HG03095 (cell line): ENCODE data around the gene RAB11FIP4.

ENCODE experiments used
- ATAC-seq: cut with Tn5 transposase; IDR thresholded peaks from one replicate; pipeline ENCODE4 v1.9.1; 2021; ENCODE audit warnings: moderate library complexity; ENCODE audit not compliant: unreplicated experiment

Gene RAB11FIP4

DNA sequence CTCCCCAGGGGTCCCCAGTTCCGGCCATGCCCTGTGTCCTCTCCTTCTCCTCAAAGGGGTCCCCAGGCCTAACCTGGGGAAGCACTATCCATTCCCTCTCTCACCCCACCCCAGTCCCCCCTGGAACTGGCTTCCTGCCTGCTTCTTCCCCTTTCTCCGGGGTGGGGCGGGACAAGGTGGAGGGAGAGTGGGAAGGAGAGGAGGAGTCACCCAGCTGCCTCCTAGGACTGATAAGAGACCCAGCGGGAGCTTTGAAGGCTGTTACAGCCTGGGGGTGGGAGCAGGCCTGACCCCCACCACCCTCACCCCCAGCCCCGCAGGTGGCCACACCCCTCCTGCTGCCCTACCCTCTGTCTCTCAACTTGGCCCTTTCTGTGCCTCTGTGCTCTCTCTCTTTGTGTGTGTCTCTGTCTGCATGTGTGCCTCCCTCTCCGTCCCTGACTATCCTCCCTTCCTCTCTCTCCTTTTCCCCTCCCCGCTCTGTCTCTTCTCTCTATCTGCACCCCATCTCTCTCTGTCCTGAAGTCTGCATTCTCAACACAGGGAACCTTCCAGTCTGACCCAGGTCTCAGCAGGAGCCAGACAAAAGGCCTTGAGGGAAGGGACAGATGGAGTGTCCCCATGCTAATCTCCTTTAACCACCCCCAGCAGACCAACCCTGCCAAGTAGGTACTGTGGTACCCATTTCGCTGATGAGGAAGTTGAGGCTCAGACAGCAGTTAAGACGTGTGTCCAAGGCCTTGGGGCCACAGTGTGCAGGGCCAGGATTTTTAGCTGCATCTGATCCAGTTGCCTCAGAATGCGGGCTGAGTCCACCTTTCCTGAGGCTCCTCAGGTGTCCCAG lies 66.1 kb downstream of the RAB11FIP4 start:
- ATAC-seq, result no peak

DNA sequence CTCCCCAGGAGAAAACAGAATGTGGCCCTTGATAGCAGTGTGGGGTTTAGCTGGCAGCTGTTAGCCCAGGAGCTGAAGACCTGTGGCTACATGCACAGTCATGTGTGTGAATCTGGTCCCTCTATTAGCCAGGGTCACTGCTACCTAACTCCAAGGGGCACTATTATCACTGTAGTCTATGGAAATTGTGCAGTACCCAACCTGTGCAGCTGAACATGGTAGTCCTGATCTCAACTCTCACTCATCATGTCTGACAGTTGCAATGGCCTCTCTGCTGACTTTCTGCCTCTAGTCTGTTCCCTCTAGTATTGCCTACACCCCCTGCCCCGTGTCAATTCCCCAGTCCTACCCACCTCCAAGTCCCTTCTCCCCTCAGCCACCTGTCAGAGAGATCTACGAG lies 67.4 kb downstream of the RAB11FIP4 start:
- ATAC-seq, result no peak

DNA sequence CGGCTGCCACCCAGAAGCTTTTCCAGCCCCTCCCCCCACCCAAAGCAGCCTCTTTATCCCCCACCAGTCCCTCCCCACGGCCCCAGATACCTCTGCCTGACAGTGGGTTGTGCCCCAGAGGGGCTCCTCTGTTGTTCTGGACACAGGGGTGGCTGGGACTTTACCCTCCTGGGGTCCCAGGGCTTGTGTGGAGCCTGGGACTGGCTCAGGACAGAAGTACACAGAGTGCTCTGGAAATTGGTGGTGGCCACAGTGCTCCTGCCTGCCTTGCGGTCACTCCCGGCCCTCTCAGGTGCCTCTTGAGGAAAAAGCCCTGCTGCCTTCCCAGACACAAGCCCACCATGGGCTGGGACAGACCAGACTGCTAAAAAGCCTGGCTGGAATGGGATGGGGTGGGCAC lies 68.2 kb downstream of the RAB11FIP4 start:
- ATAC-seq, result no peak

DNA sequence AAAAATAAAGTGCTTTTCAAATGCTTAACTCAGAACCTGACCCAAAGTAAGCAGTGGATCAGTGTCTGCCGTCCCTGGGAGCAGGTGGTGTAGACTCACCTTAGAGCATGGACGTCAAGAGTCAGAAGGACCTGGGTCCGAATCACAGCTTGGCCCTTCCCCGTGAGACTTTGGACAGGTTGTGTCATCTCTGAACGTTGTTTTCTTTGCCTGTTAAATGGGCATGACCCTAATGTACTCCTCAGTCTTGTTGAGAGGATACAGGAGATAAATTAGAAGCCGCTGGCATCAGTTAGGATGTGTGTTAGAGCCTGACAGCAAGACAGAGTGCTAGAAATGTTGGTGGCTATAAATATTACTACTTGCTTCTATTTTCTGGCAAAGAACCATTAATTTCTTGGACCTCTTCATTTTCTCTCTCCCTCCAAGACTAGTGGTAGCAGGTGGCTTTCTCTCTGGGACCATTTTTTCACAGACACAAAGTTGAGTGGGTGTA lies 68.8 kb downstream of the RAB11FIP4 start:
- ATAC-seq, result no peak

DNA sequence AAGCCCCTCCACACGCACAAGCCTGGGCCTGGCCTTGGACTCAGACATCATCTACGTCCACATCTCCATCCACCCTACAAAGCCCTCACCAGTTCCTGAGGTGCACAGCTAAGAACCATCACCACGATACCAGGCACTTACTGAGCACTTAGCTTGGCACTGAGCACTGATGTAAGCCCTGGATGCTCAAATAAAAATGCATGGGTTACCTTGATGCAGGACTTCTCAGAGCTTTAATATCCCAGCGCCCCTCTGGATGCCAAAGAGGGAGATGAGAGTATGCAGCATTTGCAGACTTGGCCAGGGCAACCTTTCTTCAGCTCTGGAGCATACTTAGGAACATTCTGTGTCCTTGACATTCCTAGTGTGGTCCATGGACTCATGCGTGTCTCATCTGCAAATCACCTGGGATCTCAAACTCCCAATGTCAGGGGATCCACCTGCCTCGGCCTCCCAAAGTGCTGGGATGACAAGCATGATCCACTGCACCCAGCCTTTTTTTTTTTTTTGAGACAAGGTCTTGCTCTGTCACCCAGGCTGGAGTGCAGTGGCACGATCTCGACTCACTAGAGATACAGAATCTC lies 69.8 kb downstream of the RAB11FIP4 start:
- no peak for ATAC-seq

DNA sequence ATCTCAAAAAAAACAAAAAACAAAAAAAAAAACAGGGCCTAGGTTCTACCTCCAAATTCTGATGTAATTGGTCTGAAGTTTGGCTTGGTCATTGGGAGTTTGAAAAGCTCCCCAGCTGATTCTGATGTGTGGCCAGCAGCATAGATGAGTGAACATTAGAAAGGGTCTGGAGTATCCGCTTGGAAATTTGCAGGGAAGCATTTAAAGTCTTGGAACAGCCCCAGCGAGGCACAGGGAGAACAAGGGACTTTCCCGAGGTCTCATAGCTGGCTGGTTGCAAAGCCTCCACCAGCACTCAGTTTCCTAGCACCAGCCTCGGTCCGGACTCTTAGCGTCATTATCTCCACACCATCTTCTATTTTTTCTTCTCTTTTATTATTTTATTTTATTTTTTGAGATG lies 70.8 kb downstream of the RAB11FIP4 start:
- ATAC-seq, result no peak

DNA sequence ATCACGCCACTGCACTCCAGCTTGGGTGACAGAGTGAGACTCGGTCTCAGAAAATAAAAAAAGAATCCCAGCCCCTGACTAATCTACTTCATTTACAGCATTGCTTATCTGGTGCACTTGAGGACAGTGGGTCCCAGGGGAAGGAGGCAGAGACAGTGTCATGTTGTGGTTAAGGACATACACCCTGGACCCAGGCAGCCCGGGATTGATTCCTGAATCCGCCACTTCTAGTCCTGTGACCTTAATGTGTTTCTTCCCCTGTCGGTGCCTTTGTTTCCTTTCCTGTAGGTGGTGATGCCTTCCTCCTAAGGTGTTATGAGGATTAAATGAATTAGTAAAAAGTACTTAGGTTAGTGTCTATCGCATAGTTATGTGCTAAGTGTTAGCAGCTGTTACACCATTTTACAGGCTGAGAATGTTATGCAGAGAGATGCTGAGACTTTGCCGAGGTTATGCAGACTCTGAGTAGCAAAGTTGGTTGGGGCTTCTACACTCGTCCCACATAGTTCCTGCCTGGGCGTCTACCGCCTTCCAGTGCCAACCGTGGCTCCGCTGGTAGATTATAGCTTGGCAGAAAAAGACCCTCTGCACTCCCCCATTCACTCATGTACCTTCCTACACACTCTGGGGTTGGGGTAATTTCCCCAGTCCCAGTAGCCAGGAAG lies 74.8 kb downstream of the RAB11FIP4 start:
- ATAC-seq, result no peak

DNA sequence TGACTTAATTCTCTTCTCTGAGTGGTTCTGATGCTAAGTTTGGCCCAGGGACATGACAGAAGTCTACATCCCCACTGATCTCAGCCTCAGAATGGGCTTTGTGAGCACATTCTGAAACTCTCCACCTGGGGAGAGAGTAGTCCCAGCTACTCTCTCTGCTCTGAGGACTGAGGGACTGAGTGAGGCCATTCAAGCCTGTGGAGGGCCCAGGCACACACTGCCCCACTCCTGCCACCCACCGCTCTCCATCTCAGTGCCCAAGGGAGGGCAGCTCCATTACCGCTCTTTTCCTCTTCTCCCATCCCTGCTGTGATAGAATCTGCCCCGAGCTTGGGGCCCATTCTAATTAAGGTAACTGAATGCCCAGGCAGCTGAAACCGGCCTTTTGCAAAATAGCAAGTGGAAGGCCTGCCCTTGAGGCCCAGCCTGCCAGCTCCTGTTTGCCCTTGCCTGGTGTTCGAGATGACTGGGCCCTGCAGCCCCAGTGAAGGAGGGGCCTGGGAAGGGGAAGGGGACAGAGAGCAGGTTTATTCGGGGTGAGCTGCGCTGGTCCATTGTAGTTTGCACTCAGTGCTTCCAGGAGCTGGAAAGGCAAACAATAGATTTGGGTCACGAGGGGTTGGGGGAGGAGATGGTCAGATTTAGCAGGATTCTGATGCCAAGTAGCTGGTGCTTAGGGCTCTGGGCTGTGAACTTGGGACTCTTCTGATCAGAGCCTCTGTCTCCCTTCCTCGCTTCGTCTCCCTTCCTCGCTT lies 76.2 kb downstream of the RAB11FIP4 start:
- no peak for ATAC-seq

DNA sequence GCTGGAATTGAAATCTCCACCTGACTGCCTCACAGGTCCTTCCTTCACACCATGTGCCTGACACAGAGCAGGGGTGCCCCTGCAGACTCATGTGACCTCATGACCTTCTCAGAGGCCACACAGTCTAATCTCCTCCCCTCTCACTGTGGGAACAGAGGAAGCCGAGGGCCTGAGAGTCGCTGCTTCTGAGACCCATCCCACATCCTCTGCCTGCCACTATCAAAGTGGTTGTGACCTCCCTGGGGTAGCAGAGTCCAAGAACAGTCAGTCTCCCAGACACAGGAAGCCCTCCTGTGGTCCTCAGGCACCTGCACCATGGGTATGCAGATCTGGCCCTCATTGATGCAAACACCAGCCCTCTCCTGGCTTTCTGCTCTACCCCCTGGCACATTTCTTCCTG lies 78.5 kb downstream of the RAB11FIP4 start:
- no peak for ATAC-seq

DNA sequence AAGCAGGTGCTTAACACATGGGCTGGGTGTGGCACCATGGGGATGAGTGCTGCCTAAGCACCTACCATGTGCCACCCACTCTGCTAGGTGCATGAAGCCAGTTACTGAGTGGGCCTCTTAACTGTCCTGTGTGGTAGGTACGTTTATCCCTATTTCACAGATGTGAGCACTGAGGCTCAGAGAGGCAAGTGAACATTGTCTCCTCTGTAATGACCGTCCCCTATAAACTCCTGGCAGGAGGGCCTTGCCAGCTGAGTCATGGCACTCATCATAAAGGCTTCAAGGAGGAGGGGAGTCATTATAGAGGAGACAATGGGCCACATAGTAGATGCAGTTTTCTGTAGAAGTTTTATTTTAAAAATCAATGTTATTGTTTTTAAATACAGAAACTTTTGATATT lies 79.1 kb downstream of the RAB11FIP4 start:
- no peak for ATAC-seq

DNA sequence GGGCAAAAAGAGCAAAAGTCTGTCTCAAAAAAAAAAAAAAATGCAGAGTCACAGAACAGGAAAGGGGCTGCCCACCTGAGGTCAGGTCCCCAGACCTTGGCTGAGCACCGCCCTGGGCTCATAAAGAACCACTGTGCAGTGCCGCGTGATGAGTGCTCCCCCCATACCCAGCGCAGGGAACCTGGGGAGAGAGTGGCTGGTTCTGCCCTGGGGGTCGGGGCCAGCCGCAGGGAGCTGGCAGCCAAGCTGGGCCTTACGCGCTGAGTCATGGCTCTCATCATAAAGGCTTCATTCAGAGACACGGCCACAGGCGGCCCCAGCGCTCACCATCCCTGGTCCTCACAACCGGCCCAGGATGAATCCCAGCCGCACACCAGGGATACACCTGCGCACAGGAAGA lies 80.7 kb downstream of the RAB11FIP4 start:
- no peak for ATAC-seq

DNA sequence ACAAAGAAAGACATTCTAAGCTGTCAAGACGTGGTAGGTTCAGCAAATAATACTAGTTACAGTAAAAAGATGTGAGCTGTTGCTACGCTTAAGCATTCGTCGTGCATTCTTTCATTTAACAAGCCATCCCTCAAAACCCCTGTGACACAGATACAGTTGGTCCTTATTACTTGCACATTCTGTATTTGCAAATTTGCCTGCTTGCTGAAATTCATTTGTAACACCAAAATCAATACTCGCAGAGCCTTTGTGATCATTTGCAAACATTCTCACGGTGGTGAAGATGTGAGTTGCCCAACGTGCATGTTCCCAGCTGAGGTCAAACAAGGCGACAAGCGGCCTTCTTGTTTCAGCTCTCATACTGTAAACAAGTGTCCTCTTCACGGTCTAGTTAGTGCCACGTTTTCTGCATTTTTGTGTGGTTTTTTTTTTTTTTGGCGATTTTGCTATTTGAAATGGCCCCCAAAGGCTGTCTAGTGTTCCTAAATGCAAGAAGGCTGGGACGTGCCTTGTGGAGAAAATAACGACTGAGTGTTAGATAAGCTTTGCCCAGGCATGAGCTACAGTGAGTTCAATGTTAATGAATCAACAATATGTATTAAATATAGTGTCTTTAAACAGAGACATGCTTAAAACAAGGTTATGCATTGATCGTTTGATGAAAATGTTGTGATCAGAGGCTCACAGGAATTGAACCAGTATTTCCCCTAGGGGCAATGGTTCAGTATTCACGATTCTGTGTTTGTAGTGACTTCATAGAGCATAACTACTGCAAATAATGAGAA lies 84.1 kb downstream of the RAB11FIP4 start:
- no peak for ATAC-seq

DNA sequence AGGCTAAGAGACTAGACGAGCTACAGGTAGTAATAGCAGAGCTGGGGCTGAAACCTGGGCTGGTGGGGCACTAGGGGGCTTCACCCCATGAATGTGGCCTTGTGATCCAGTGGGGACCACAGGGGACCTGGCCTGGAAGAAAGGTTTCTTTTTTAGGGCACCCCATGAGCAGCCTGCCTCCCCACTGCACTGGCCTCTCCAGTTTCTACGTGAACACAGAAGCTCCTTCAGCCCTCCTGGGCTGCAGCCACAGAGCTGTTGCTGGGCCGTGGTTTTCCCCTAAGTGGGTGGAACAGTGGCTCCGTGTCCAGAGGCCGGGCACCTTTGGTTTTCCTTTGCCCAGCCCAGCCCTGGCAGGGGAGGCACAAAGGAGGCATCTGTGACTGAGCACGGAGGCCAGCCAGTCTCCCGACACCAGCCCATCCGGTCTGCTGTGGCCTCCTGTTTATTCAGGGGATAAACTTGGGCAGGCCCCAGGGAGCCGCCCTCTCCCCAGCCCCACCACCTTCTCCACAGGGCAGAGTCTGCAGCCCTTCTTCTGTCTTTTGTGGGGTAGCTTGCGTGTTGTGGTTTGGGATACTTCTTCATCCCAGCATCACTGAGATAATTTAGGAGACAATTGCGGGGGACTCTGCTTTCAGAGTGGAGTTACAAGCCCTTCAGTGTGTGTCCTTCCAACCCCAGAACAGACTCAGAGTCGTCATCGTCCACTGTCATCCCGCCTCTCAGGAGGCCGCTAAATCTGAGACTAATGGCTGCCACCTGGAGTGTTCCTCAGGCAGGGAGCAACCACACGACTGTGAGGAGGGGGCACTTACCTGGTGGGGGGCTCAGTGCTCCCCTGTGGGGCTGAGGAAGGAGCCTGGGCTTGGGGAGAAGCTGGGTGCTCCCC lies 85.3 kb downstream of the RAB11FIP4 start:
- ATAC-seq, result no peak

DNA sequence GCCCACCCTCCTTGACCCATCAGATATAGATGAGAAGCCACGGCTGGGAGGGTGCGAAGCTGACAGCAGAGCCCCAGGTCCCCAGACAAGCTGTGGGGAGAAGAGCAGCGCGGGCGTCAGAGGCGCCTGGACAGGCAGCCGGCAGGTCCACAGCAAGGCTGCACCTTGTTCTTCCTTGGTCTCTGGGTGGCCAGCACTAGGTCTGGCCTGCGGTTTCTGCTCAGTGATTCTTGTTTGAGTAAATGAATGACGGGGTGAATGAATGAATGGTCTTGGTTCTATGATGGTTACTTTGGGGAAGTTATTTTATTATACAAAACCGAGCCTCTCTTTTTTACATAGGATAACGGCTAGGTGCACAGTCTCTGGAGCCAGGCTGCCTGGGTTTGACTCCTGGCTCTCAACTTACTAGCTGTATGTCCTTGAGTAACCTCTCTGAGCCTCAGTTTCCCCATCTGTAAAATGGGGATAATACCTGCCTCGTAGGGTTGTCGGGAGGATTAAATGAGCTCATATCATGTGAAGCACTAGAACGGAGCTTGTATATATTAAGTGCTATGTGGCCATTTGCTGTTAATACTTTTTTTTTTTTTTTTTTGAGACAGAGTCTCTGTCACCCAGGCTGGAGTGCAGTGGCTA lies 86.1 kb downstream of the RAB11FIP4 start:
- ATAC-seq, result no peak

DNA sequence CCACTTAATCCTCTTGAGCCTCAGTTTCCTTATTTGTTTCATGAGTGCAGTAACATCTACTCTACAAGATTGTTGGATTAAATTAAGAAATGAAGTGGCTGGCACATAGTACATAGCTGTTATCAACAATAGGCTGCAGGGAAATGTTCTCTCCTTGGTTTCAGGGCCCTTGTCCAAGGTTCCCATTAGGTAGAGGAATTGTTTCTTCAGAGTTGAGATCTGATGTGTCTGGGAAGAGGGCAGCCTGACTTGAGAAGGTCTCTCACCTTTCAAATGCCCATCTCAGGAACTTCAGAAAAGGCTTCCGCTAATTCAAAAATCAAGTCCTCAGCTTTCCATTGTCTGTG lies 87.6 kb downstream of the RAB11FIP4 start:
- no peak for ATAC-seq

DNA sequence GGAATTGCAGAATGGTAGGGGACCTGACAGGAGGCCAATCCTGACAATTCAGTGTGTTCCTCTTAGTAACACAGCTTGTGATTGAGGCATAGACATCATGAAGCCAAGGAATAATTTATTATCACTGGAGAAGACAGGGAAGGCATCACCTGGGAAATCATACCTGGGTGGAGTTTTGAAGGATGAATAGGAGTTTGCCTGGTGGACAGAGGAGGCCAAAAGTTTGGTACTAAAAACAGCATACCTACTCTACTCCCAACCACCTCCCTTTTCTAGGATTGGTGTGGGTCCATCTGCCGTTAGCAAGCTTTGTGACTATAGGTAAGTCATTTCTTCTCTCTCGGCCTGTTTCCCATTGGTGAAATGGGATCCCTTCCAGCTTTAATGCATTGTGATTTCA lies 88.0 kb downstream of the RAB11FIP4 start:
- no peak for ATAC-seq

DNA sequence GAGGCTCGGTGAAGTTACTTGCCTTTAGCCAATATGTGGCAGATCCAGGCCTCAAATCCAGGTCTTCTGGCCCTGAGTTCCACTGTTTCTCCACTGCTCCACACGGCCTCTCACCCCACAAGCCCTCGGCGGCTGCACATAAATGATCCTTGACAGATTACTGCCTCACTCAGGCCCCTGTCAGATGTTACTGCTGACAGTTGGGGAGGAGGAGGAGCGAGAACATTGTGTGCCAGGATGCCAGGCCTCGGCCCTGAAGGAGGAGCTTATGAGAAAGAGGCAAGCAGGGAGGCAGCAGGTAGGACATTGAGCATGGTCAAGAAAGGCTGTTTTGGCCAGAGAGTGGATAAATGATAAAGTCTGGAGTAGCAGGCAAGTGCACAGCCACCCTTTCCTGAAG lies 88.6 kb downstream of the RAB11FIP4 start:
- no peak for ATAC-seq

DNA sequence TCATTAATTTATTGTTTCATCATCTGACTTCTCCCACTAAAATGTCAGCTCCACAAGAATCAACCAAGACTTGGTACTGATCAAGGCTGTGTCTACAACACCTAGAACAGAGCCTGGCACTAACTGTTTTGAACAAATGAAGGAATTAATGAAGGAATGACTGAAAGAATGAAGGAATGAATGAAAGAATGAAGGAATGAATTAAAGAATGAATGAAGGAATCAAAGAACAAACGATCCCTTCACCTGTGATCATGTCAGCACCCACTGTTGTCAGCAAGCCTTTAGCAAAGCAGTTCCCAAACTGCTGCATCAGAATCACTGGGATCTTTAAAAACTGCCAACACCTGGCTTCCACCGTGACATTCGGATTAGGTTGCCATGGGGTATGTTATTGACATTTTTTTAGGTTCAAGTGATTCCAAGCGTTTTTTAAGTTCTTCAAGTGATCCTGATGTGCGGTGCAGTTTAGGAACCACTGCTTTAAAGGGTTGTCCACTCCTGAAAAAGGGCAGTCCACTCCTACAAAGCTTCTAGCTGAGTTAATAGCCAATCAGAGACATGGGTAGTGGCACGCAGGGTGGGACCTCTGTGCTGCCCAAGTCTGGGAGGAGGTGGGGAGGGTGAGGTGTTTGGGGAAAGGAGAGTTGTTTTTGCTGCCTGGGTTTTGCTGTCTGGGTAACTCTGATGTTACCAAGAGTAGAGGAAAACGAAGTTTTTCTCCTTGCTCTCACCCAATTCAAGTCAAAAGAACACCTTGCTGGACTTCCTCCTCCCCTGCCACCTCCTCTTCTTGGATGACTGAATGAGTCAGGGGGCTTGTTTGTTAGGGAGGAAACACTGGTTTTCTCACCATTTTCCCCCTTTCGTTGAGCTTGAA lies 89.7 kb downstream of the RAB11FIP4 start:
- no peak for ATAC-seq
